GM19240 (cell line): ENCODE measurements around the gene PDF.
"Not testable (repeated sequence)": the region's sequence is repeated elsewhere in the genome, so short reads cannot be mapped to it uniquely, and the experiment has no call there.

Source experiments
- DNase-seq: peaks from one replicate; pipeline ENCODE4 v3.0.0; 2011; ENCODE audit warnings: low spot score; ENCODE audit not compliant: insufficient read length

PDF gene

GRCh38 chr16:69316595-69317034 is 13.8 kb downstream of the PDF start:
- no peak for DNase-seq

DNA sequence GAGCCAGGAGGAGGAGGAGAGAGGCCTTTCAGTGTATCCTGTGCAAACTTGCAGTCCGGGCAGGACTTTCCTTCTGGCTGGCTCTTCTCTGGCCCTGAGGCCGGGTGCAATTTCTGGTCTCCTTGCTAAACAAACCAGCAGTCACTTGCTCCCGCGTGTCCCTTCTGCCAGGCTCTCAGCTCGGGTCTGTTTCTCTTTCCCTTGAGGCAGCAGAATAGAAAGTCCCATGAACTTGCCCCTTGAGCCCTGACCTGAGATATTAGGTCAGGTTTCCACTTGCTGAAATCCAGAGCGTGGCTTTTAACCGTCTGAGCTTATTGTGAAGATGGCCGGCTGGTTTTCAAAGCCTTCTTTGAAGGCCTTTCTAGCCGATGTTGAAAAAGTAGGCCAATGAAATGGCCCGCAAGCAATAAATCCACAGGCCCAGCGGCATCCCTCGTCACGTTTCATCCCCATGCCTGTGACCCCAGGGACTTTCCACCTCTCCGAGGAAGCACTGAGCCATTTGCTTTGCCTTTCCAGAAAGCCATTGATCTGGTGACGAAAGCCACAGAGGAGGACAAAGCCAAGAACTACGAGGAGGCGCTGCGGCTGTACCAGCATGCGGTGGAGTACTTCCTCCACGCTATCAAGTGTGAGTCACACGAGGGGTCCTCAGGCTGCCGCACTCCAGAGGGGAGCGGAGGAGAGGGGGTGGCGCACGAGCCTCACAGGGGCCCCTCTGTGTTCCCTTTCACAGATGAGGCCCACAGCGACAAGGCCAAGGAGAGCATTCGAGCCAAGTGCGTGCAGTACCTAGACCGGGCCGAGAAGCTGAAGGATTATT is 14.7 kb downstream of the PDF start:
- DNase-seq: no peak

- no peak for DNase-seq
Measured at GRCh38 chr16:69314534-69314933, 15.9 kb downstream of the PDF start.

- no peak for DNase-seq
Measured at GRCh38 chr16:69313469-69313868, 16.9 kb downstream of the PDF start.

GRCh38 chr16:69311533-69312387 is 18.6 kb downstream of the PDF start:
- peak; percentile 44 for DNase-seq

- peak; percentile 94 for DNase-seq
Measured at GRCh38 chr16:69310653-69311532, 19.5 kb downstream of the PDF start, which contains the start of gene VPS4A. Gene VPS4A (plus strand): TSS chr16:69311350. CDS start chr16:69311512, 162 bp downstream.

- DNase-seq: no peak
Measured at GRCh38 chr16:69309316-69309715, 21.1 kb downstream of the PDF start.

- DNase-seq: no peak
Measured at GRCh38 chr16:69307856-69308255, 22.5 kb downstream of the PDF start.

DNA sequence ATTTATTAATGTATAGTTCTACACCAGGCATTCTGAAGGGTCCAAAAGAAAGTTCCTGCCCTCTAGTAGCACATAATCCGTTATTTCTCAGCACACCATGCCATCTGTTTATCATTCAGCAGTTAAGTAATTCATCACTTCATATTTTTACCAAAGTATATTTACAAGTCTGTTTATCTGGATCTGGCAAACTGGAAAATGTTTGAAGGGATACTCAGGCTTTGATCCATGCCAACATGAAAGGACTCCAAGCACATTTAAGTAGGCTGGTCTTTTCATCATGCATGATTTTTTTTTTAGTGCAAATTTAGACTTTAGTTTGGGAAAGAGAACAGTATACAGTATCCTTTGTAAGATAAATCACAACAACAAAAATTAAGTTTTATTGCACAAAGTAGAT is 23.3 kb downstream of the PDF start:
- DNase-seq: no peak

GRCh38 chr16:69306031-69306430 is 24.4 kb downstream of the PDF start:
- no peak for DNase-seq

DNA sequence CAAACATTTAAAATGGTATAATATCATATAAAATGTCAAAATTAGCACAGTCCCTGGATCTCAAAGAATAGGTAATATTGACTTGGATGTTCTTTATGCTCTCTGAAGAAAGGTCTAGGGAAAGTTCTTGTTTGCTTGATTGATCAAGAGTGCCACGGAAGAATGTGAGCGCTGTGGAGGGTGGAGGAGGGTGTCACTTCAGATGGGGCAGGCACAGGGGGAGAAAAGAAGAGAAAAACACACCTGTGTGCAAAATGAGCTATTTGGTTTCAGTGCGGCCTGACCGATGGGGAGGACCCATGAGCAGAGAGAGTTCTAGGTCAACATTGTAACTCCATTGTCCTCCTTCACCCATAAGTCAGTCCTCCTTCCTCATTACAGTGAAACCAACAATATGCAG is 28.1 kb downstream of the PDF start:
- no peak for DNase-seq

DNA sequence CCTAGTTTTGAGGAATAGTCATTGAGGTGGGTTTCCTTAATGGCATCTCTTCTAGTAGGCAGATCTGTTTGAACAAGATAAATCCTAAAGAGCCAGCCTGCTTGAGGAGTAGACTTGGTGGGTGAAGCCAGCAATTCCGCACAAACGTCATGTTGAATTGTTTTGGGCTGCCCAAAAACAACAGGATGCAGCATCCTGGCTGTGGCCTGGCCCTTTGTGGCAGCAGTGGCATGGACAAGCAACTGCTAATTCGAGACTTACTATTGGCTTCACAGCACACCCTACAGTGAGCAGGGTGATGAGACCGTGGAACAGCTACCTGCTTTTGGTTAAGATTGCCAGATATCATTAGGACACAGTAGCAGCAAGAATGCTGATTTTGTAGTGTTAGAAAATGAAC is 28.5 kb downstream of the PDF start:
- no peak for DNase-seq

GRCh38 chr16:69301187-69301586 is 29.2 kb downstream of the PDF start:
- no peak for DNase-seq

DNA sequence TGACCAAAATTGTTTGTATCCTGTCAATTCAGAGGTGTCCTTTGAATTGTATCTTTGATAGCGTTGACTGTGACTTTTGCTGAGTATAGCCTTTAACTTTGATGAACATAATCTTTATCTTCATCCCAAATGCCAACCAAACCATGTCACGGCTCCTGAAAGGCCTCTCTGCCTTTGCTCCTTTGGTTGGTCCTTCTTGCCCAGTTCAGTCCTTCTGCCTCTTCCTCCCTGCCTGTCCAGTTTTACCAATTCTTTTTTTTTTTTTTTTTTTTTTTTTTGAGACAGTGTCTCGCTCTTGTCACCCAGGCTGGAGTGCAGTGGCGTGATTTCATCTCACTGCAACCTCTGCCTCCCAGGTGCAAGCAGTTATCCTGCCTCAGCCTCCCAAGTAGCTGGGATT is 32.1 kb downstream of the PDF start:
- DNase-seq: no peak

- not testable (repeated sequence) for DNase-seq
Measured at GRCh38 chr16:69296771-69297170, 33.6 kb downstream of the PDF start.

DNA sequence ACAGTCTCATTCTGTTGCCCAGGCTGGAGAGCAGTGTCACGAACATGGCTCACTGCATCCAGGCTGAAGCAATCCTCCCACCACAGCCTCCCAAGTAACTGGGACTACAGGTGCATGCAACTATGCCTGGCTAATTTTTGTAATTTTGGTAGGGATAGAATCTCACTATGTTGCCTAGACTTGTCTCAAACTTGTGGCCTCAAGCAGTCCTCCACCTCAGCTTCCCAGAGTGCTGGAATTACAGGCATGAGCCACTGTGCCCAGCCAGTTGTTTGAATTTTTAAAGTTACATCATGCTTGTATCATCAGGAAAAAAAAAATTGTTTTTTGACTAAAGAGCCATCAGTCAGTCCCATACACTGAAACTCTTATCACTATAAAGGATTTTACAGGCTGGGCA is 36.3 kb downstream of the PDF start:
- no peak for DNase-seq

GRCh38 chr16:69293401-69293800 is 37.0 kb downstream of the PDF start:
- DNase-seq: no peak

GRCh38 chr16:69291657-69292056 is 38.7 kb downstream of the PDF start:
- DNase-seq: not testable (repeated sequence)

DNA sequence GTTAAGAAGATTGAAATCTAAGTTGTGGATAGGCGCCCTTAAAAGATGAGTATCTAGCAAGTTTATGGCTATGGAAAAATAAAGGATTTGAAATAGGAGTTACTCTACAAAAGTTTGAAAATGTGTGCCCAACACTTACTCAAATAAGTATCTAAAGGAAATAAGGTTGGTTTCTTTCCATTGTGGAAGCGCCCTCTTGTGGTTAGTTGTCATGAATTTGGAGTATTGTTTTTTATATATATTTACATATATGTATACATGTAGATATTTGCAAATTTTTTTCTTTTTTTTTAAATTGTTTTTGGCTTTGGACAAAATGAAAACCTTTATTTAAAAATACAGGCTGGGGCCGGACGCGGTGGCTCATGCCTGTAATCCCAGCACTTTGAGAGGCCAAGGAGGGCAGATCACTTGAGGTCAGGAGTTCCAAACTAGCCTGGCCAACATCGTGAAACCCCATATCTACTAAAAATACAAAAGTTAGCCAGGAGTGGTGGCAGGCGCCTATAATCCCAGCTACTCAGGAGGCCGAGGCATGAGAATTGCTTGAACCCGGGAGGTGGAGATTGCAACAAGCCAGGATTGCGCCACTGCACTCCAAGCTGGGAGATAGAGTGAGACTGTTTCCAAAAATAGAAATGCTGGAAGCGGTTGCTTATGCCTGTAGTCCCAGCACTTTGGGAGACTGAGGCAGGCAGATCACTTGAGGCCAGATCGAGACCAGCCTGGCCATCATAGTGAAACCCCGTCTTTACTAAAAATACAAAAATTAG is 43.3 kb downstream of the PDF start:
- DNase-seq: no peak

DNA sequence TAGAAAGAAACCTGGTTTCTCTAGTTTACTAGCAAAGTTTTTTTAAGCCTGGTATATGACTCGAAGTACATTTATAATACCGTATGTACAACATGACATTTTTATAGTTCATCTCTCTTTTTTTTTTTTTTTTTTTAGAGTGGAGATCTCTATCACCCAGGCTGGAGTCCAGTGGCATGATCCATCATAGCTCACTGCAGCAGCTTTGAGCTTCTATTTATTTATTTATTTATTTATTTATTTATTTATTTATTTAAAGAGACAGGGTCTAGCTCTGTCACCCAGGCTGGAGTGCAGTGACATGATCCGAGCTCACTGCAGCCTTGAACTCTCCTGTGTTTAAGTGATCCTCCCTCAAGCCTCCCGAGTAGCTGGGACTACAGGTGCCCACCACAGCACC is 45.1 kb downstream of the PDF start:
- no peak for DNase-seq

- no peak for DNase-seq
Measured at GRCh38 chr16:69283851-69284250, 46.5 kb downstream of the PDF start.
